ENCODE results near the gene HAP1.

The HAP1 gene

DNA sequence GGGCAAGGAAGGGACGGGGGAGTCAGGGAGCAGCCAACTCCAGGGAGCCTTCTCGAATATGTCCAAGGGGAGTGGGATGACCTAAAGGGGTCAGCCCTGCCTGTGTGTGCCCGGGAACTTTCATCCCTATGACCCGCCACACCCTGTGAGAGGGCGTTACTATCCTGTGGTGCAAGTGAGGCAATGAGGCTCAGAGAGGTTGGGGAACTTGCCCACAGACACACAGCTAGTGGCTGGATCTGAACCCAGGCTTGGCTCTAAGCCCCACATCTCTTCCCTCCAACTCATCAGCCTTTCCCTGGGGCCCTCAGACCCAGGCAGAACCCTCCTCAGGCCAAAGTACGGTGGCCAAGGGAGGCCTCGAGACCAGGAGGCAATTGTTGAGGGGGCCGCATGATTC lies 28.9 kb upstream of the HAP1 start:
- no peak for DNase-seq (ENCODE audit: low read depth)

DNA sequence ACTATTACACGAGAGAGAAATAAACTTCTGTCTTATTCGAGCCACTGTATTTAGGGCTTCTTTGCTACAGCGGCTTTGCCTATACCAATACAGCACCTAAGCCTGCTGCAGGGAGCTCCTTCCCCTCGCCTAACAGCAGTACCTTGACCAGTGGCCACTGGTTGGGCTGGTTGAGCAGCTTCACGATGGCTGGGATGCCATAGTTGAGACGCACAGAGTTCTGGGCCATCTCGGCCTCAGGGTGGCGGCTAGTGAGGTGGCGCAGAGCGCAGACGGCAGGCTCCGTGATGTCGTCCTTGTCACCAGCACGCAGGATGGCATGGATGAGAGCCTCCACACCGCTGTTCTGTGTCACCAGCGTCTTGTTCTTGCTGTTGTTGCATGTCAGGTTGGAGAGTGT lies 28.4 kb upstream of the HAP1 start:
- DNase-seq (ENCODE audit: low read depth): no peak

DNA sequence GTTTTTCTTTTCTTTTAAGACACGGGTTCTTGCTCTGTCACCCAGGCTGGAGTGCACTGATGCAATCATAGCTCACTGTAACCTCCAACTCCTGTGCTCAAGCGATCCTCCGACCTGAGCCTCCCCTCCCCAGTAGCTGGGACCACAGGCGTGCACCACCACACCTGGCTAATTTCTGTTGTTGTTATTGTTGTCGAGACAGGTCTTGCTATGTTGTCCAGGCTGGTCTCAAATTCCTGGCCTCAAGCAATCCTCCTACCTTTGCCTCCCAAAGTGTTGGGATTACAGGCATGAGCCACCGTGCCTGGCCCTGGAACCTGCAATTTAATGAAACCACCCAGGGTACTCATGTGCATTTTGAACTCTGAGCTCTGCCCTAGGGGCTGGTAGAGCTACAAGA lies 27.9 kb upstream of the HAP1 start:
- no peak for DNase-seq (ENCODE audit: low read depth)

DNA sequence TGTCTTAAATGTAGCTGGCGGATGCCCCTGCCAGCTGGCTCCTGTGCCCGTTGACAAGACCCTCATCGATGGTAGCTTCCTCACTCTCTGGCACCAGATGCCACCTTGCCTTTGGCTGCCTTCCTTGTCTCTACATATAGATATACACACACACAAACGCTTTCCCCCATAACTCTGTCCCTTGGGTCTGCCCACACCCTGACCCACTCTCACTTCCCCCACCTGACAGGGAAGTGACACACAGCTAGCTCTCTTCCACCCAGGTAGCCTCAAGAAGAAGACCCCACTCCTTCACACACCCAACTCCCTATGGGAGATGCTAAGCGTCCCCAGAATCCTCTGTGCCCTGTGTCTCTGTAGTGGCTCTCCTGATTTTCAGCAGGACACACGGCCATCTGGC lies 26.4 kb upstream of the HAP1 start:
- no peak for DNase-seq (ENCODE audit: low read depth)

DNA sequence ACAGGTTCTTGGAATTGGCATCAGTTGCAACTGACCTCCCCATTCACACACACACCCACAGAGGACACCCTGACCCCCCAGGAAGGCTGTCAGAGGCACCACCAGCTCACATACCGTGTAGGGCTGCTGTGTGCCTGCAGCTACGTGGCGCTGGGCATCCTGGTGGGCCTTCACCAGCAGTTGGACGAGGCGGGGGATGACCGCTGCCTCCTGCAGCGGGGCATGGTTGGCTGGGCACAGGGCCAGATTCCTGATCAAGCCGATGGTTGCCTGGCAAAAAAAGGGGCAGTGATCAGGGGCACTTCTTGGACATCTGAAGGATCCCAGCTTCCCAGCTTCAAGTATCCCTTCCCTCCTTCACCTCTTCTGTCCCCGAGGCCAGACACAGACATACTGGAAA lies 24.2 kb upstream of the HAP1 start:
- no peak for DNase-seq (ENCODE audit: low read depth)

DNA sequence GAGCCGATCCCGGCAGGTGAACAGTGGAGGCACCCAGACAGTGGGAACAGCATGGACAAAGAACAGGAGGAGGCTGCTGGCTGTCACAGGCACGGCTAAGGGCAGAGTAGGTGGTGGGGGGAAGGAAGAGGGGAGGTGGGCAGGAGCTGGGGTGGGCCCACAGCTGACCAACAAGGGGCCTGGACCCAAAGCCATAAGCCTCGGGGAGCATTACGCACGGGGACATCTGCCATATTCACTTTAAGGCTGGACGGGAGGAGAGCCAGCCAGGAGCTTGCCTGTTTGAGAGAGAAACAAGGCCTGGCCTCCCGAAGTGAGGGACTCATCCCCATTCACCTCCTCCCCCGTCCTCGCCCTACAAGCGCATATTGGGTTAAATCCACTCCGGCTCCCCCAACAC lies 19.6 kb upstream of the HAP1 start:
- DNase-seq (ENCODE audit: low read depth): no peak

DNA sequence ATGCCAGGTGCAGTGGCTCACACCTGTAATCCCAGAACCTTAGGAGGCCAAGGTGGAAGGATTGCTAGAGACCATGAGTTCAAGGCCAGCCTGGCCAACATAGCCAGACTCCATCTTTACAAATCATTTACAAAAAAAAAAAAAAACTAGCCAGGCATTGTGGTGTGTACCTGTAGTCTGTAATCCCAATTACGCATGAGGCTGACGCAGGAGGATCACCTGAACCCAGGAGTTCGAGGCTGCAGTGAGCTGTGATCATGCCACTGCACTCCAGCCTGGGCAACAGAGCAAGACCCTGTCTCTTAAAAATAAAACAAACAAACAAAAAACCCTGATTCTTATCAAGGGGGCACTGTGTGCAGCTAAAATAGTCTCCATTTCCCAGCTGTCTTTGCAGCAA lies 16.8 kb upstream of the HAP1 start:
- no peak for DNase-seq (ENCODE audit: low read depth)

DNA sequence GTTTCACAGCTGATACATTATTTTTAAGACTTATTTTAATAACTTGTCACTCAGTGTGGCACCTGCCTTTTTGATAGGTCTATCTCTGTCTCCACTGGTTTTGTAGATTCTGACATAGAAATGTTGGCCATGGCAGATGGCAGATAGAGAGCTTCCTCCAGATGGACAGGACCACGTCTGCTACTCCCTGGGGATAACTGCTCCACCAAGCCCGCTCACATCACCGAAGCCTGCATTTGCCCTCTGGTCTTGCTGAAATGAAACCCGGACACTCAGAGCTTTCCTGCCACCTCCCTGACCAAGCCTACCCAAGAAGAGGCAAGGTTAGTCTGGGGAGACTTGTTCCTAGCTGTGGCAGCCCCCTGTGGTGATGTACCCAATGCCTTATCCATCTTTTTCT lies 16.4 kb upstream of the HAP1 start:
- DNase-seq (ENCODE audit: low read depth): no peak

DNA sequence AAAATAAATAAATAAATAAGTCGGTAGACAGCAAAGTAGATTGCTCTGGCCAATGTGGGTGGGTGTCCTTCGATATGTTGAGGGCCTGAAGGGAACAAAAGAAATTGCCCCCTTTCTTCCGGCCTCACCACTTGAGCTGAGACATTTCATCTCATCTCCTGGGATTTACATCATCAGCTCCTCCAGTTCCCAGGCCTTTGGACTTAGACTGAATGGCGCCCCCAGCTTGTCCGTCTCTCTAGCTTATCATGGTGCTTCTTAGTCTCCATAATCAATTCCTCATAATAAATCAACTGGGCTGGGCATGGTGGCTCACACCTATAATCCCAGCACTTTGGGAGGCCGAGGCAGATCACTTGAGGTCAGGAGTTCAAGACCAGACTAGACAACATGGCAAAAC lies 13.8 kb upstream of the HAP1 start:
- no peak for DNase-seq (ENCODE audit: low read depth)

DNA sequence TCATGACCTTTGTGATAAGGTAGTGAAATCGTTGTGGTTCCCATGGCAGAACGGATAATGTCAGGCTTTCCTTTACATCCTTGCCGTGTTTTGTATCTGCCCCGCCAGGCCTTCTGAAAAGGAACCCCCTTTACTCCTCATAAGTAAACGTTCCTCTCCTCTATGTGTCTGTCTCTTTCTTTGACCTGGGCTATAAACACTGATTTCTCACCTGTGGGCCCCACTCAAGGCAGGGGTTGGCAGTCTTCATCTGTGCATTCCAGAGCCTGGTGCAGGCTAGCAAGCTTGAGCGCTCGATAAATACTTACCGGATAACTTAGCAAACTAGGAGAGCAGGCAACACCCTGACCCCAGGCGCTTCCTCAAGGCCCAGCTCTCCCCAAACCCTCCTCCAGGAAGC lies 7.3 kb upstream of the HAP1 start:
- no peak for DNase-seq (ENCODE audit: low read depth)

DNA sequence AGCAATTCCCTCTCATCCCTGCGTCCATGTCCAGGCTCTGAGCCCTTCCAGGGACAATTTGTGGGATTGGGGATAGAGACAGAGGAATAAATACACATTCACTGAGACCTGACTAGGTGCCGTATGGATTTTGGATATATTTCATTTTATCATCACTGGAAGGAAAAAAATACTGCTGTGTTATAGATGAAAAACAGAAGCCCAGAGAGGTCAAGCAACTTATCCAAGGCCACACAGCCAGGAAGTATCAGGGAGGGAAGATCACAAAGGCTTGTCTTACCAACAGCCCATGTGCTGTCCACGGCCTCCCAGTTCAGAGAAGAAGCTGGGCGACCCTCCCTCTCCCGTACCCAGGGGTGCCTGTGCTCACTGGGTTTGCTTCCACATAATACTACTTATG lies 6.1 kb upstream of the HAP1 start:
- no peak for DNase-seq (ENCODE audit: low read depth)

DNA sequence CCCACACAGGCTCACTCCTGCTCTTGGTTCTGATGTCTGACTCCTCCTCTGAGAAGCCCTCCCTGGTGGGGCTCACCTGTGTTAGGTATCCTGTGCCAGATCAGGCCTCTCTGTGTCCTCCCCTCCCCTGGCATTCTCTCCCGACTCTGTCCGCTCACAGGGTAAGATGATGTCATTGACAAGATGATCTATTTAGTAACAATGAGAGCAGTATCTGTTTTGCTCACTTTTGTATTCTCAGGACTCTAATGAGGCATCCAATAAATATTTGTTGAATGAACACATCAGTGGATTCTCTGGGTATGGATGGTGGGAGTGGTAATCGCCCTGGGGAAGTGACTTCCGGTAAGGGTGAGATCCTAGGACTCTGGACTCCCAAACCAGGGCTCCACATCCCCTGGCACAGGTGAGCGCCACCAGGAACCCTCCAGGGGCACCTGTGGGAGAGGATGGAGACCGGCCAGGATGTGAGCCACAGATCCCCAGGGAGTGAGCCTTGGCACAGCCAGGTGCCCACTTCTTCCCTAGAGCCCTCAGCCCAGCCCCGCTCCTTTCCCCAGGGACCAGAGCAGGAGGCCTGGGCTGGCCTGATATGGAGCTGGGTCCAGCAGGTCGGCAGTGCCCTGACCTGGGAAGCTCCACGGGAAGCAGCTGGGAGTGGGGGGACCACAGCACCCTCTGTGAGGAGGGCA lies 5.4 kb upstream of the HAP1 start:
- DNase-seq (ENCODE audit: low read depth): peak; percentile 38

DNA sequence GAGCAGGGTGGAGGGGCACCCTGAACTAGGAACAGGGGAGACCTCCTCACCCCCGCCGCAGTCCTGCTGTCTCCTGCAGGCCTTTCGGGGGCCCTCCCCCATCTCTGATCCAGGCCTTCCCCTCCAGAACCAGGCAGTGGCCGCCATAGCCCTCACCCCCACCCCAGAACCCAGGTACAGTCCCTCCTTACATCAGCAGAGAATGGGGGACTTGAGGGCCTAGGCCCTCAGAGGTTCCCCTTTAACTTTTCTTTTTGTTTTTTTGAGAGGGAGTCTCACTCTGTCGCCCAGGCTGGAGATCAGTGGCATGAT lies 4.3 kb upstream of the HAP1 start:
- no peak for DNase-seq (ENCODE audit: low read depth)

DNA sequence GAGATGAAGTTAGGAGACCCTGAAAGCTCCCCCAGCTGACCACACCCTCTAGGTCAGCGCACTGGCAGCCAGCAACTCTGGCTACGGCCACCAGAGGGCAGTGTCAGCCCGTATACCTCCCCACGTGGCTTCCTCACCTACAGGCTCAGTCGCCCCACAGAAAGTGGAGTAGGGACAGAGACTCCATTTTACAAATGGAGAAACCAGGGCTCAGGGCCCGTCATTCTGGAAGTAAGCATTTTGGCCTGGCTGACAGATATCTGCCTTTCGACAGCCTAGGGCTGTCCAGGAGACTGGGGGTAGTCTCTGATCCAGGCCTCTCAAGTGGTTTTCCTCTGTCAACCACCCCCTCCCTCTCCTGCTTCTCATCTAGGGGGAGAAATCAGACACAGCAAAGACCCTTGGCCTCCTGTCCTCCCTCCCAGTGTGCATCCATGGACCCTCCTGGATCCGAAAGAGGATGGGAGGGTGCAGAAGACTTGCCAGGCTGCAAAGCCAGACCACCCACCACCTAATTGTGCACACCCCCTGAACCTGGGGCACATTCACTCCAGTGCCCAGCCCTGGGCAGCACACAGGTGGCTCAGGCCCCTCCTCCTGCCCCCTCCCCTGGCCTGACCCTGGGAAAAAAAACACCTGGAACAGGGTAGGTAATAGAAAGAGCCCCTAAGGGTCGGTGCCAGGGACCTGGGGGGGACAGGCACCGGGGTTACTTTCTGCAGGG lies 3.8 kb upstream of the HAP1 start:
- peak; percentile 9 for DNase-seq (ENCODE audit: low read depth)

DNA sequence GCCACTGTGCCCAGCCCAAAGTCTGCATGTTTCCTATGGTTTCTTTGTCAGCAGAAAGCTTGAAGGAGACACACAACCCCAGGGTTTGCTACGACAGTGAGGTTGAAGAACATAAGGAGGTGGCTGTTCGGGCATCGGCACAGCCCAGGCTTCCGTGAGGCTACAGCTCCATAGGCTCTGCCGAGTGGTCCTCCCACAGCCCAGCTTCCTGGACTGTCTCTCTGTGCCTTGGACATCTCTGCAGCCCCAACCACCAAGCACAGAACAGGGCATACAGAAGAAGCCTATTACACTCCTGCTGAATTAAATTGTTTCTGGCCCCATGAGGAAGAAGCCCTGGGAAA lies 3.2 kb upstream of the HAP1 start:
- no peak for DNase-seq (ENCODE audit: low read depth)

DNA sequence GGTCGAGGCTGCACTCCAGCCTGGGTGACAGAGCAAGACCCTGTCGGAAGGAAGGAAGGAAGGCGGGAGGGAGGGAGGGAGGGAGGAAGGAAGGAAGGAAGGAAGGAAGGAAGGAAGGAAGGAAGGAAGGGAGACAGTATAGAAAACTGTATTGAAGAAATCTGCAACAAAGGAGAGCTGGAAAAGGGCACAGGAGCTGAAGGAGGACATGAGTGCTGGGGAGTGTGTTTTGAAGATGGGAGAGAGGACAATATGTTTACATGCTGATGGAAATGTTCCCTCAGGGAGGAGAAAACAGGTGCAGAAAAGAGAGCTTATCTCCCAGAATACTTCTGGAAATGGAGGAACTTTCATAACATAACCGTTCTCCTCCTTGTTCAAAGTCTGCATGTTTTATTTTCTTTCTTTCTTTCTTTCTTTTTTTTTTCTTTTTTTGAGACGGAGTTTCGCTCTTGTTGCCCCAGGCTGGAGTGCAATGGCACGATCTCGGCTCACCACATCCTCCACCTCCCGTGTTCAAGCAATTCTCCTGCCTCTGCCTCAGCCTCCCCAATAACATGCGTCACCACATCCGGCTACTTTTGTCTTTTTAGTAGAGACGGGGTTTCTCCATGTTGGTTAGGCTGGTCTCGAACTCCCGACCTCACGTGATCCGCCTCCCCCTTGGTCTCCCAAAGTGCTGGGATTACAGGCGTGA lies 2.7 kb upstream of the HAP1 start:
- no peak for DNase-seq (ENCODE audit: low read depth)

DNA sequence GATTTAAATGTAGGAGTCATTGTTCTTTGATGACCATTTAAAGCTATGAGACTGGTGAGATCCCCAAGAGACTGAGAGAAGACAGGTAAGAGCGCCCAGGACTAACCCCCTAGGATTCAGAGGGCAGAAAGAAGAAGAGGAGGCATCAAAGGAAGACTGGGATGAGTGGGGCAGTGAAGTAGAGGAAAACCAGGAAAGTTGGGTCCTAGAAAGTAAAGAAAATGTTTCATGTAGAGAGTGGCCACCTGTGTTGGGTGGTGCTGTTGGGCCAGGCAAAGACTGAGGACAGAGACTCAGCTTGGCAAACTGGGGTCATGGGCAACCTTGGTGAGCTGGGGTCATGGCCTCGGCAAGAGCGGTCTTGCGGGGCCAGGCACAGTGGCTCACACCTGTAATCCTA lies 1.3 kb upstream of the HAP1 start:
- no peak for DNase-seq (ENCODE audit: low read depth)

DNA sequence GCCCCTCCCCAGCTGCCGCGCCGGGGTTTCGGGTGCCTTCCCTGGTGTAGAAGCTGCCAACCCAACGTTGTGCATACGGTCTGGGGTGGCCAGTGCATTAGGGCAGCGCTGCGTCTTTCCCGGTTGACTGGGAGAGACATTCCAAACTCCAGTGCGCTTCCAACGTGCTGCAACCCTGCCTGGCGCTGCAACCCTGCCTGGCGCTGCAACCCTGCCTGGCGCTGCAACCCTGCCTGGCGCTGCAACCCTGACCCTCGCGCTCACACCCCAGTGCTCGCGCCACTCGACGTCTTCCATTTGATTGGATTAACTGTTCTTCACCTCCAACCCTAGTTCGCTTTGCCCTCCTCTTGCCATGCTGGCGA lies 488 bp upstream of the HAP1 start:
- no peak for DNase-seq (ENCODE audit: low read depth)

DNA sequence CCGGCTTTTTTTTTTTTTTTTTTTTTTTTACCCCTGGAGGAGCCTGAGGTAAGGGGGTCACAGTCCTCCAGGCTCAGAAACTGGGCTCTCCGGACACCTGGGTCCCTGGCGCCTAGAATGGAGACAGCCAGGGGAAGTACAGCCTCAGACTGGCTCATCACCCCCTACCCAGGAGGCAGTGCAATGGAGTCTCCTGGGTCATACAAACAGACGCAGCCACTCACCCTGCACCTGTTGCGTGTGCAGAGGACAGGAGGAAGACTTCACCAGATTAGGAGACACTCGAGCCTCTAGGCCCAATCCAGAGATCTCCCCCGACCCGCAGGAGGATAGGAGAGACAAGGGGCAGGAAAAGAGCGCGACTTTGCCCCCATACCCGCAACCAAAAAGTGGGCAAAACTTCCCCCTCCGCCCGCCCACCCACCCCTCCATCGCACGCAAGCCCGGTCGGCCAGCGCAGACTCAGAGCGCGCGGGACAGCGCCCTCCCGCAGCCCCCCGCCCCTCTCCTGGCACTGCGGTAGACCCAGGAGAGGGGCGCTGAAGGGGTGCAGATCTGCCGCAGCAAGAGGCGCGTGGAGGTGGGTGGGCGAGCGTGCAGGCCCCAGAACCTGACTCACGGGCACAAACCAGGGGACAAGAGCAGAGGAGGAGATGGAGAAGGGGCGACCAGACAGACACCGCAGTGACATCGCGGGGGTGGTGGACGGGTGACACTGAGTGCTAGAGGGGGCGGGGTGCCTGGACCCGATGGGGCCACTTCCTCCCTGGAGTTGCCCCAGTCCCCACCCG lies 900 bp downstream of the HAP1 start:
- no peak for DNase-seq (ENCODE audit: low read depth)

DNA sequence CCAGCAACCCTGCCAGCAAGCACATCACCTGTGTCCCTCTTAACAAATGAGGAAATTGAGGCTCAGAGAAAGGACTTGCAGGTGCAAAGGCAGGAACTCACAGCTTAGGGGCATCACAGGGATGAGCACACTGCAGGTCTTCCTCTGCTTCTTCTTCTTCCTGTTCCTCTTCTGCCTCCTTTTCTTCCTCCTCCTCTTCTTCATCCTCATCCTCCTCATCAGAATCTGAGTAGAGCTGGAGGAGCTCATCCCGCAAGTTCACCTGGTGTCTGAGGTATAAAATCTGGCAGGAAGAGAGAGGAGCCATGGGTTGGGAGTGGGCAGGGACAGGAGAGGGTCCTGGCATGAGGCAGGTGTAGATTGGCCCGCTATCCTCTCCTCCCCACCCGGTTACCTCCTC lies 2.6 kb downstream of the HAP1 start:
- no peak for DNase-seq (ENCODE audit: low read depth)

DNA sequence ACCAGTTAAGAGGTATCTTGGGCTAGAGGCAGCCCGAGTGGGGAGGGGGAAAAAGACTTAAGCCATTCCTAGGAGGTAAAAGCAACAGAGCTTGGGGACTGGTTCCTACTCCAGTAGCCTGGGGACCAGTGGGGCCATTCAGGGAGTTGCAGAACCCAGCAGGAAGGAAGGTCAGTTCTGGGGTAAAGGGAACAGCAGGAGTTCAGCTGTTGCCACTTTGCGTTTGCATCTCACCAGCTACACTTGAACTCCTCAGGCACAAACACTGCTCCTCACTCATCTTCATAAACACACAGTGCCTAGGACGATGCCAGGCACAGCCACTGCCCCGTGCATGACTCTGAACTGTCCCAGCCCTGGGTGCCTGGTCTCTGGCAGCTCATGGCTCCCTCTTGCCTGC lies 4.0 kb downstream of the HAP1 start:
- no peak for DNase-seq (ENCODE audit: low read depth)

DNA sequence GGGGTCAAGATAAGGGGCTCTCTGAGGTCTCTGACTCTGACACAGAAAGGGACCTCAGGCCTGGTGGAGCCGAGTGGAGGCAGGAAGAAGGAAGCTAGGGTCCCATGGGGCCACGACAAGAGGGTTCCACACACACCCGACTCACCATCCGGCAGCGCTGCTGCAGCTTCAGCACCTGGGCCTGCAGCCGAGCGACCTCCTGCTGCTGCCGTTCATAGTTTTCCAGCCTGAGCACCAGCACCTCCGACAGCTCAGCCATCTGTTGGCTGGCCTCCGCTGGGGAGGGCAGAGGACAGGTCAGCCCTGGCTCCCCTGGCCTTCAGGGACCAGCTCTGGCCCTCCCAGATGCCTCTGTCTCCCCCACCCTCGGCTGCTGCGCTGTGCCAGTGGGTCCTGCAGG lies 6.4 kb downstream of the HAP1 start:
- no peak for DNase-seq (ENCODE audit: low read depth)

DNA sequence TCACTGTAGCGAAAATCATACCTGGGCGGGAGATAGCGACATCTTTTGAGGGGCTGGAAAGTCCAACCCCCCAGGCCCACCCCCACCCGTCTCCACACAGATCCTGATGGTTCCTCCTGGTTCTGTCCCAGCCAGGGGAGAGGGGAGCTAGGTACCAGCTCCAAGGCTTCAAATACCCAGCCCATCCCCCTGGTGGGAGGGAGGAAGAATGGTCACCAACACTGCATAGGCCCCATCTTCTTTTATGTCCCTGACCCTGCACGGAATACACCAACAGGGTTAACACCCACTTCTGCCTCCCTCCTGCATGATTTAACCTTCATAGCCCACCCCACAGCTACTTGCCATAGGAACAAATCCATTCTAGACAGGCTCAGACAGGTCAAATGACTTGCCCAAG lies 9.3 kb downstream of the HAP1 start:
- no peak for DNase-seq (ENCODE audit: low read depth)
